KMS-11 (cell line): ENCODE results near the gene MYDGF.

Experiments used
- H2AFZ ChIP-seq: fragments of 200-600 bp; sonication (generic); 2 replicates; pipeline ENCODE4 v1.6.1; 2016; ENCODE audit warnings: antibody characterized with exemption, mixed run types, low read depth
- H3K27ac ChIP-seq: fragments of 200-600 bp; sonication (generic); 2 replicates; pipeline ENCODE4 v1.6.1; 2016; ENCODE audit warnings: mild to moderate bottlenecking, mixed run types
- H3K27me3 ChIP-seq: fragments of 200-600 bp; sonication (generic); 2 replicates; pipeline ENCODE4 v1.6.1; 2017; ENCODE audit warnings: mild to moderate bottlenecking, low read depth, mixed run types, moderate library complexity; ENCODE audit not compliant: insufficient read depth
- H3K36me3 ChIP-seq: fragments of 200-600 bp; sonication (generic); 2 replicates; pipeline ENCODE4 v1.6.1; 2017; ENCODE audit warnings: mild to moderate bottlenecking, mixed run types; ENCODE audit not compliant: insufficient read depth
- H3K4me1 ChIP-seq: fragments of 200-600 bp; sonication (generic); 2 replicates; pipeline ENCODE4 v1.6.1; 2016; ENCODE audit warnings: mild to moderate bottlenecking, low read depth, mixed run types; ENCODE audit not compliant: poor library complexity, severe bottlenecking
- H3K4me2 ChIP-seq: fragments of 200-600 bp; sonication (generic); 2 replicates; pipeline ENCODE4 v1.7.0; 2016; ENCODE audit warnings: mild to moderate bottlenecking, mixed run types
- H3K4me3 ChIP-seq: fragments of 200-600 bp; sonication (generic); IDR thresholded peaks from 2 replicates; pipeline ENCODE4 v1.6.1; 2017; ENCODE audit warnings: low read depth, low read length, mixed read lengths; ENCODE audit not compliant: insufficient read depth
- H3K79me2 ChIP-seq: fragments of 200-600 bp; sonication (generic); 2 replicates; pipeline ENCODE4 v1.6.1; 2016; ENCODE audit warnings: low read depth, mixed run types; ENCODE audit not compliant: insufficient read depth
- H3K9ac ChIP-seq: fragments of 200-600 bp; sonication (generic); 2 replicates; pipeline ENCODE4 v1.6.1; 2016; ENCODE audit warnings: mild to moderate bottlenecking, mixed run types
- H4K20me1 ChIP-seq: fragments of 200-600 bp; sonication (generic); 2 replicates; pipeline ENCODE4 v1.6.1; 2016; ENCODE audit warnings: mild to moderate bottlenecking, mixed run types; ENCODE audit not compliant: insufficient read depth
- TF ChIP-seq, protein P1 (sequence below): fragments of 200-600 bp; sonication (generic); conservative IDR thresholded peaks from 2 replicates; pipeline ENCODE4 v1.6.1; 2017; ENCODE audit warnings: low read depth, mild to moderate bottlenecking, antibody characterized with exemption, low read length, moderate library complexity, mixed read lengths

The MYDGF gene

GRCh38 chr19:4702764-4703163 is 32.6 kb upstream of the MYDGF start:
- H4K20me1 ChIP-seq, result no peaks in the 10 kb centered on the region
- H3K4me2 ChIP-seq, result no peak overlapping the region
- no peak overlapping the region for H3K9ac ChIP-seq
- TF ChIP-seq, protein P1, sequence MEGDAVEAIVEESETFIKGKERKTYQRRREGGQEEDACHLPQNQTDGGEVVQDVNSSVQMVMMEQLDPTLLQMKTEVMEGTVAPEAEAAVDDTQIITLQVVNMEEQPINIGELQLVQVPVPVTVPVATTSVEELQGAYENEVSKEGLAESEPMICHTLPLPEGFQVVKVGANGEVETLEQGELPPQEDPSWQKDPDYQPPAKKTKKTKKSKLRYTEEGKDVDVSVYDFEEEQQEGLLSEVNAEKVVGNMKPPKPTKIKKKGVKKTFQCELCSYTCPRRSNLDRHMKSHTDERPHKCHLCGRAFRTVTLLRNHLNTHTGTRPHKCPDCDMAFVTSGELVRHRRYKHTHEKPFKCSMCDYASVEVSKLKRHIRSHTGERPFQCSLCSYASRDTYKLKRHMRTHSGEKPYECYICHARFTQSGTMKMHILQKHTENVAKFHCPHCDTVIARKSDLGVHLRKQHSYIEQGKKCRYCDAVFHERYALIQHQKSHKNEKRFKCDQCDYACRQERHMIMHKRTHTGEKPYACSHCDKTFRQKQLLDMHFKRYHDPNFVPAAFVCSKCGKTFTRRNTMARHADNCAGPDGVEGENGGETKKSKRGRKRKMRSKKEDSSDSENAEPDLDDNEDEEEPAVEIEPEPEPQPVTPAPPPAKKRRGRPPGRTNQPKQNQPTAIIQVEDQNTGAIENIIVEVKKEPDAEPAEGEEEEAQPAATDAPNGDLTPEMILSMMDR, result no peak
- H3K27me3 ChIP-seq, result no peaks in the 10 kb centered on the region
- no peak overlapping the region for H3K27ac ChIP-seq
- H3K4me3 ChIP-seq, result no peak overlapping the region
- H3K4me1 ChIP-seq, result no peaks in the 10 kb centered on the region
- H3K79me2 ChIP-seq, result no peaks in the 10 kb centered on the region
- H2AFZ ChIP-seq, result no peak overlapping the region
- H3K36me3 ChIP-seq, result no peaks in the 10 kb centered on the region

GRCh38 chr19:4701557-4701956 is 31.4 kb upstream of the MYDGF start:
- Histone ChIP-seq H3K9ac (no peak overlapping the region), H4K20me1 (no peaks in the 10 kb centered on the region), H3K79me2 (no peaks in the 10 kb centered on the region), H2AFZ (no peak overlapping the region), H3K4me1 (no peaks in the 10 kb centered on the region), H3K27me3 (no peaks in the 10 kb centered on the region), H3K4me3 (no peak overlapping the region), H3K27ac (no peak overlapping the region), H3K4me2 (no peak overlapping the region), H3K36me3 (no peaks in the 10 kb centered on the region)
- TF ChIP-seq, protein P1, result no peak

DNA sequence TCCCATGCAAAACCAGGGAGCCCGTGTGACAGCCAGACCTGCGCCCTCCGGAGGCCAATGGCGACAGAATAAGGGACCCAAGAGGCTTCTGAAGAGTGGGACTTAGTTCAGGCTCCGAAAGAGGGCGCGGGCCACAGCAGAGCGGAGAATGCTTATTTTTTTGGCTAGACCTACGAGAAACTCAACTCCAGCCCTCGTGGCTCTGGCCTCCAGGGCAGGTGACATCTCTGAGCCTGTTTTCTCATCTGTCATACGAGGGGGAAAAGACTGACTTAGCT is 30.5 kb upstream of the MYDGF start:
- peaks cover 5% of the 10 kb centered on the region for H3K4me1 ChIP-seq
- H4K20me1 ChIP-seq, result no peaks in the 10 kb centered on the region
- H3K79me2 ChIP-seq, result no peaks in the 10 kb centered on the region
- H3K27ac ChIP-seq, result no peak overlapping the region
- H3K9ac ChIP-seq, result no peak overlapping the region
- no peaks in the 10 kb centered on the region for H3K27me3 ChIP-seq
- H3K4me2 ChIP-seq, result no peak overlapping the region
- TF ChIP-seq, protein P1, result no peak
- no peak overlapping the region for H2AFZ ChIP-seq
- no peaks in the 10 kb centered on the region for H3K36me3 ChIP-seq
- no peak overlapping the region for H3K4me3 ChIP-seq

DNA sequence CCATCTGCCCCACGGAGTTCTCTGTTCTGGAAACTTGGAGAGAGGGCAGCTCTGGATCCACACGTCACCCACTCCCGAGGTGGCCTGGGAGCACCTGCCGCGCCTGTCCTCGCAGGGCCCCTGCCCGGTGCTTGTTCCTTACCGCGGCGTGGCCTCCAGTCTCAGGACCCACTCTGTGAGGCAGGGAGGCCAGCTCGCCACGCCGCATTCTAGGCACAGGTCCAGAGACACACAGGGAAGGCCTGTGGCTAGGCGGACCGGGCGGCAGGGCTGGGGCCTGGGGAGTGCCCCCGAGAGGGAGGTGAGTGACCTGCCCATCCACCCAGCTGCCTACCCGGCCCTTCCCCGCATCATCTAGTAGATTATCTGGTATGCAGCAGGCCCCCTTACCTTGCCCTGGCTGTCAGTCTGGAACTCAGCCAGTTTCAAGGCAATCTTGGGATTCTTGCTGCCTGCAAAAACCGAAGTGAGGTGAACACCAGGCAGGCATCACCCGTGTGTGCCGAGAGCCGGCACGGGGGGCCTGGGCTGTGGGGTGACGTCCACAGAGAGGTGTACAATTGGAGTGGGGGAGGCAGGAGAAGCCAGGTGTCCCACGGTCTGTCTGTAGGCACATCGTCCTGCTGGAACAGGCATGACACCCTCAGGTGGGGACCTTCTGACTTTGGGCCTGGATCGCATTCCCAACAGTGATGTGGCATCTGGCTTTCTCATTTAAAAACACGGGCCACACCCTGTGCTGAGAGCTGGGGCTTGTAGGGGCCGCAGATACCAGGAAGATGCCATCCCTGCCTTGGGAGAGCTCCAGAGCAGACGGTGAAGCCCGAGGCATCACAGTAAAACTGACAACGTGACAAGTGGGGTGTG is 29.9 kb upstream of the MYDGF start:
- Histone ChIP-seq H3K4me3 (no peak overlapping the region), H3K4me2 (no peak overlapping the region), H3K79me2 (no peaks in the 10 kb centered on the region), H2AFZ (no peak overlapping the region), H3K27me3 (no peaks in the 10 kb centered on the region), H3K36me3 (no peaks in the 10 kb centered on the region), H3K27ac (no peak overlapping the region), H4K20me1 (no peaks in the 10 kb centered on the region), H3K4me1 (peaks cover 11% of the 10 kb centered on the region), H3K9ac (no peak overlapping the region)
- TF ChIP-seq, protein P1, result no peak
